ENCODE results near the gene JPT1. TPM values are rescaled to one million over a fixed set of nuclear protein-coding genes. Genes with fewer than 3 reads are reported as not detected.

Gene JPT1
- total RNA-seq, 1 experiment from 2014 or later, result 448 TPM

DNA sequence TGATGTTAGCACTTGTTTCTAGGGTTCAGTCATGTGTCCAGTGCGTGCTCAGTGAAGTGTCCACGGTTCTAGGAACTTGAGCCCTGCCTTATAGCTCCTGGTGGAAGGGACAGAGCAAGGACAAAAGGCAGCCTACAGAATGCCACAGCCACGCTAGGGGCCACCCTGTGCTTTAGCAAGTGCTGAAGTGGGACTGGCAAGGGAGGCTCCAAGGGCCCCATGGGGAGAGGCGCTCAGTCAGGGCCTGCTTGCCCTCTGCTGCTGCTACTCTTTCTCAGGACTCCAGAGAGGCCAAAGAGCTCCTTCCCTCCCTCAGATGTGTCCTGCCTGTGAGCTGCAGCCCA lies 29.5 kb downstream of the JPT1 start:
- intact Hi-C loops (cut with micrococcal nuclease; ENCODE audit: unreplicated experiment) (no loop called here), in situ Hi-C loops (cut with HindIII; ENCODE audit: low pct_unique_long_range_greater_than_20kb, low sequenced_read_pairs) (no loop called here)
- H3K4me3 ChIP-seq (ENCODE audit: low read depth in 2 of 2, low read length in 2 of 2), result no peak overlapping the region
- ATAC-seq (peak; percentile 33), DNase-seq (ENCODE audit: low read depth, low spot score) (no peak)
- POLR2A ChIA-PET, result interaction anchor here (0.5 to 0.9 kb wide), 3 partner anchors 71 to 90 kb away, joined by 3 to 26 read pairs (median 3); no protein-coding TSS in a partner anchor
- CTCF ChIA-PET, result interaction anchor here (1.9 kb wide), 1 partner anchor 11 kb away, joined by 8 read pairs; no protein-coding TSS in a partner anchor
- no TSS peak for BruUV-seq (replicated peaks)
- TF ChIP-seq POLR2AphosphoS5 (IDR thresholded peaks at IDR 0.05; ENCODE audit: low read depth, low read length), result no peak
- TF ChIP-seq REST (IDR thresholded peaks at IDR 0.05; ENCODE audit: insufficient read depth in 1 of 2, low read depth in 2 of 2, low read length in 1 of 2), result no peak
- TF ChIP-seq, protein P1, sequence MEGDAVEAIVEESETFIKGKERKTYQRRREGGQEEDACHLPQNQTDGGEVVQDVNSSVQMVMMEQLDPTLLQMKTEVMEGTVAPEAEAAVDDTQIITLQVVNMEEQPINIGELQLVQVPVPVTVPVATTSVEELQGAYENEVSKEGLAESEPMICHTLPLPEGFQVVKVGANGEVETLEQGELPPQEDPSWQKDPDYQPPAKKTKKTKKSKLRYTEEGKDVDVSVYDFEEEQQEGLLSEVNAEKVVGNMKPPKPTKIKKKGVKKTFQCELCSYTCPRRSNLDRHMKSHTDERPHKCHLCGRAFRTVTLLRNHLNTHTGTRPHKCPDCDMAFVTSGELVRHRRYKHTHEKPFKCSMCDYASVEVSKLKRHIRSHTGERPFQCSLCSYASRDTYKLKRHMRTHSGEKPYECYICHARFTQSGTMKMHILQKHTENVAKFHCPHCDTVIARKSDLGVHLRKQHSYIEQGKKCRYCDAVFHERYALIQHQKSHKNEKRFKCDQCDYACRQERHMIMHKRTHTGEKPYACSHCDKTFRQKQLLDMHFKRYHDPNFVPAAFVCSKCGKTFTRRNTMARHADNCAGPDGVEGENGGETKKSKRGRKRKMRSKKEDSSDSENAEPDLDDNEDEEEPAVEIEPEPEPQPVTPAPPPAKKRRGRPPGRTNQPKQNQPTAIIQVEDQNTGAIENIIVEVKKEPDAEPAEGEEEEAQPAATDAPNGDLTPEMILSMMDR (IDR thresholded peaks at IDR 0.05), result no peak
- no peak for TF ChIP-seq TCF7L2 (IDR thresholded peaks at IDR 0.05; ENCODE audit: low read depth, low read length)
- no peak for TF ChIP-seq SIN3A (IDR thresholded peaks at IDR 0.05; ENCODE audit: borderline replicate concordance, insufficient read depth, low read depth, low read length)
- H3K27me3 ChIP-seq (ENCODE audit: control insufficient read depth, insufficient read depth, low read length), result no peaks in the 10 kb centered on the region
- peak overlapping the region; percentile 90 for H3K27ac ChIP-seq (ENCODE audit: low read length)
- H3K36me3 ChIP-seq (ENCODE audit: control insufficient read depth, insufficient read depth, low read length), result no peaks in the 10 kb centered on the region
- H3K4me1 ChIP-seq (ENCODE audit: control insufficient read depth, insufficient read depth, low read length), result peaks cover 32% of the 10 kb centered on the region
- no peaks in the 10 kb centered on the region for H3K9me3 ChIP-seq (ENCODE audit: control insufficient read depth, insufficient read depth, low read depth, low read length)

DNA sequence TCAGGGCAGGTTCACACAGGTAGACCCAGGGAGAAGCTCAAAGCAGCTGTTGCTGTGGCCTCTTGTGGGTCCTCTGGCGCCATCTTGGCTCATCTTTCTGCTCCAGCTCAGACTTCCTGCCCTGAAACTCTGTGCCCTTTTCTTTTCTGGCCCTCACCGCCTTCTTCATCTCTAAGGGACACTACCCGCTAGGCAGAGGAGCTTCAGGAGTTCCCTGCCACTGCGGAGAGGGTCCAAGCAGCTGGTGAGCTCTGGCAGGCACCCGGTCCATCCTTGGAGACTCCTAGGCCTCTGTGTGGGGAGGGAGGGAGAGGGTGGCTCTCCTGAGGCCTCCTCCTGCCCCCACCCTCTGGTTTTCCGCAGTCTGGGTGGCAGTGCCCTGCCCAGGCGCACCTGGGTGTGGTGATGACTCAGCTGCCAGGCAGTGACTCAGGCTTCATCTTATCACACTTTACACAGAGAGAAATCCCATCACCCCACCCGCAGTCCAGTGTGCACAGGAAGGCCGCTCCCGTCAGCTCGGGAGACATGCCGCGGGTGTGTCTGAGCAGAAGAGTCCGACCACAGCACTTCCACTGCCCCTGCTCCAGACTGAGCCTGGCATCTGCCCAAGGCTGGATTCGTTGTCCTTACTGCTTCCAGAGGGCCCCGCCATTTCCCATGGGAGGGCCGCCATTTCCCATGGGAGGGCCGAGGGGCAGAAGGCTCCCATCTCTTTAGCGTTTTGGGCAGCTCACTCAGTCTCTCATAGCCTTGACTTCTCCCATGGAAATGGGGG lies 30.1 kb downstream of the JPT1 start:
- in situ Hi-C loops (cut with HindIII; ENCODE audit: low pct_unique_long_range_greater_than_20kb, low sequenced_read_pairs), result no loop called here

More for the DNA sequence above, 30.1 kb downstream of the JPT1 start:
- Histone ChIP-seq H3K27ac (ENCODE audit: low read length) (peak overlapping the region; percentile 90), H3K4me3 (ENCODE audit: low read depth in 2 of 2, low read length in 2 of 2) (no peak overlapping the region), H3K4me1 (ENCODE audit: control insufficient read depth, insufficient read depth, low read length) (peaks cover 27% of the 10 kb centered on the region), H3K36me3 (ENCODE audit: control insufficient read depth, insufficient read depth, low read length) (no peaks in the 10 kb centered on the region), H3K9me3 (ENCODE audit: control insufficient read depth, insufficient read depth, low read depth, low read length) (no peaks in the 10 kb centered on the region), H3K27me3 (ENCODE audit: control insufficient read depth, insufficient read depth, low read length) (no peaks in the 10 kb centered on the region)
- no TSS peak for BruUV-seq (replicated peaks)
- CTCF ChIA-PET, result interaction anchor here (0.8 to 1.9 kb wide), 2 partner anchors 10 to 65 kb away, joined by 4 to 8 read pairs; no protein-coding TSS in a partner anchor
- intact Hi-C loops (cut with micrococcal nuclease; ENCODE audit: unreplicated experiment), result no loop called here
- DNase-seq (ENCODE audit: low read depth, low spot score), result peak; percentile 89
- POLR2A ChIA-PET, result interaction anchor here (0.6 to 0.9 kb wide), 3 partner anchors 10 to 89 kb away, joined by 3 to 26 read pairs (median 5); no protein-coding TSS in a partner anchor
- ATAC-seq, result peak; percentile 94
- TF ChIP-seq POLR2AphosphoS5 (IDR thresholded peaks at IDR 0.05; ENCODE audit: low read depth, low read length) (peak; percentile 66), TCF7L2 (IDR thresholded peaks at IDR 0.05; ENCODE audit: low read depth, low read length) (0 out of 2 replicates have a peak, but pooled peaks have one; percentile 32), SIN3A (IDR thresholded peaks at IDR 0.05; ENCODE audit: borderline replicate concordance, insufficient read depth, low read depth, low read length) (no peak)

All from Panc1 (cell line).